ENCODE results near the gene GPC3.

DNA sequence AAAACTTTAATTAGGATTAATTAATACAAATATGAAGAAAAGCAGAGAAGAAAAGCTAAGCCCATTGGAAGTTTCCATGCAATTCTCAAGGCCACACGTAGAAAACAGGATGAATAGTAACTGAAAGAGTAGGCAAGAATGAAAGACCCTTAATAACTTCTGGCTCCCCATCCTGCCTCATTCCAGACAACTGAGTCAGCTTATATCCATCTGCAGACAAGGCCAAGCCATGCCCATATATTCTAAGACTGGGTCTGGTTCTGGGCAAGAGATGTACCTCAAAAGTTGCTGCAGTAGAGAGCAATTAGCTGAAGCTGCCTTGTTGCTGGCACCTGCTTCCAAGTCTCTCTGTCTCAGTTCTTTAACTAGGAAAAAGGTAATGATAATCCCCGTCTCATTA, 244.1 kb downstream of the GPC3 start:
- TF ChIP-seq, protein P1, sequence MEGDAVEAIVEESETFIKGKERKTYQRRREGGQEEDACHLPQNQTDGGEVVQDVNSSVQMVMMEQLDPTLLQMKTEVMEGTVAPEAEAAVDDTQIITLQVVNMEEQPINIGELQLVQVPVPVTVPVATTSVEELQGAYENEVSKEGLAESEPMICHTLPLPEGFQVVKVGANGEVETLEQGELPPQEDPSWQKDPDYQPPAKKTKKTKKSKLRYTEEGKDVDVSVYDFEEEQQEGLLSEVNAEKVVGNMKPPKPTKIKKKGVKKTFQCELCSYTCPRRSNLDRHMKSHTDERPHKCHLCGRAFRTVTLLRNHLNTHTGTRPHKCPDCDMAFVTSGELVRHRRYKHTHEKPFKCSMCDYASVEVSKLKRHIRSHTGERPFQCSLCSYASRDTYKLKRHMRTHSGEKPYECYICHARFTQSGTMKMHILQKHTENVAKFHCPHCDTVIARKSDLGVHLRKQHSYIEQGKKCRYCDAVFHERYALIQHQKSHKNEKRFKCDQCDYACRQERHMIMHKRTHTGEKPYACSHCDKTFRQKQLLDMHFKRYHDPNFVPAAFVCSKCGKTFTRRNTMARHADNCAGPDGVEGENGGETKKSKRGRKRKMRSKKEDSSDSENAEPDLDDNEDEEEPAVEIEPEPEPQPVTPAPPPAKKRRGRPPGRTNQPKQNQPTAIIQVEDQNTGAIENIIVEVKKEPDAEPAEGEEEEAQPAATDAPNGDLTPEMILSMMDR (IDR thresholded peaks at IDR 0.05) = no peak
- TF ChIP-seq ZFX (IDR thresholded peaks at IDR 0.05; ENCODE audit: borderline replicate concordance) = no peak
